C1 segment of cervical spinal cord (tissue), 14 donors: ENCODE results near the gene P2RY11.

Source experiments
- DNase-seq, 14 donors: peaks; one replicate each; lab custom pipeline; 2025; lab: John Stamatoyannopoulos, UW

Gene P2RY11

DNA sequence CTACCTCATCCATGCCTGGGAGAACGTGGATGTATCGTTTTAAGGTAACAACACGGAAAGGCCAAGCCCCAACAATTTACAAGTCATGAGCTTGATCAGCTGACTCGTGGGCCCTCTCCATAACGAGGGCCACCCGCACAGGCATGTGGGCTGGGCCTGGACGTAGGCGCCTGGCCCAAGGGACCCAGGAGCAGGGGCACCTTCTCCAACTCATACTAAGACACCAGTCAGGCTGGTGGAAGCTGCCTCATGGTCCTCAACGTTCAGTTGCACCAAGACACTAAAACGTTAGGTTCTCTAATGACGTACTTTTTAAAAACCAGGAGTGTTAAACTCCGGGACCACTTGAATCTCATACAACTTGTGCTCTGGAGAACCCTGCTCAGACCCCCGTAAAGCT is 30.0 kb downstream of the P2RY11 start:
- no peak for DNase-seq

DNA sequence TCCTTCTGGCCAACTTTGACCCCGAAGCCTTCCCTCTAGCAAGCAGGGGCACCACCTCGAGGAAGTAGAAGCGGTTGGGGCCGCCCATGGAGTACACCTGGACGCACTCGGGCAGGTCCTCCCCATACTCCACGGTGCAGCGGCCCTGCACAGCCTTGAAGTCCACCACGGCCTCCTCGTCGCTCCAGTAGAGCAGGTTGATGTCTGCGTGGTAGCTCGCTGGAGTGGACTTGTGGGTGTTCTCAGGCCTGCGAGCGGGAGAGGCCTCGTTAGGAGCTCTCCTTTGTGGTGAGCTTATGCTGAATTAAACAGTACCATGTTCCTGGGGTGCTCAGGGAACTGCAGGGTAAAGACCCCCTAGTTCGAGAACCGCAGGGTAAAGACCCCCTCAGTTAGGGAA is 30.5 kb downstream of the P2RY11 start:
- no peak for DNase-seq

DNA sequence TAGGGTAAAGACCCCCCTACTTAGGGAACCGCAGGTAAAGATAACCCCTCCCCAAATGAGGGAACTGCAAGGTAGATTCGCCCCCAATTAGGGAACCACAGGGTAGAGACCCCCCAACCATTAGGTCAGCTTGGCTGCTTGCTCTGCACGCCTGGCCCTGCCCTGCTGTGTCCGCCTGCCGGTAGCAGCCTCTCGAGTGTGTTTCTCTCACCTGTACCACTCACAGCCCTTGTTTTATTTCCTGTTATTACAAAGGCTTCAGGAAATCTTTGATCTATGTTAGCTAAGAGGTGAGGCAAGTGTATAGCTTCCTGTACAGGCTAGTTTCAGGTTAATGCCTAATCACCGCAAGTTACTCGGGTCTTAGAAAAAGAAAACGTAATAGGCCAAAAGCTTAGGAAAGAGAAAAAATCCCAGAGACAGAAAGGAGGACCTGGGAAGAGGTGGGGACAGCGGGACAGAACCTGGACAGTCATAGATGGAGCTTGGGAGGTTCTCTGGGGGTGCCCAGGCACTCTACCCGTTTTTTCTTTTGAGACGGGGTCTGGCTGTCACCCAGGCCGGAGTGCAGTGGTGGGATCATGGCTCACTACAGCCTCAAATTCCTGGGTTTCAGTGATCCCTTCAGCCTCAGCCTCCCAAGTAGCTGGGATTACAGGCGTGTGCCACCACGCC is 31.3 kb downstream of the P2RY11 start:
- no peak for DNase-seq

DNA sequence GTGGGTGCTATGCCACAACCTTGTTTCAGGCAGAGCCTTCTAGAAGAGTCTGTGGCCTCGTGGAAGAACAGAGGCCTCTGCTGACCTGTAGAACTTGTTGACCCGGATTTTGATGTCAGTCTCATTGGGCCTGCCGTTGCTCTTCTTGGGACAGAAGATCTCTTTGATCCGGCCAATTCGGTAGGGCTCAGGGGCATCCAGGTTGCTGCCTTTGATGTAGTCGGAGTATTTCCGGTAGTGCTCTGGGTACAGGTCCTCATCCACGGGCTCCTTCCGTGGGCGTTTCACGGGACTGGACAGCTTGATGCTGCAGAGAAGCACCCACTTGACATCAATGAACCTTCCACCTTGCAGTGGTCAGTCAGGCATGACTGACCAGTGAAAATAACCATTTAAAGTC is 32.2 kb downstream of the P2RY11 start:
- no peak for DNase-seq

DNA sequence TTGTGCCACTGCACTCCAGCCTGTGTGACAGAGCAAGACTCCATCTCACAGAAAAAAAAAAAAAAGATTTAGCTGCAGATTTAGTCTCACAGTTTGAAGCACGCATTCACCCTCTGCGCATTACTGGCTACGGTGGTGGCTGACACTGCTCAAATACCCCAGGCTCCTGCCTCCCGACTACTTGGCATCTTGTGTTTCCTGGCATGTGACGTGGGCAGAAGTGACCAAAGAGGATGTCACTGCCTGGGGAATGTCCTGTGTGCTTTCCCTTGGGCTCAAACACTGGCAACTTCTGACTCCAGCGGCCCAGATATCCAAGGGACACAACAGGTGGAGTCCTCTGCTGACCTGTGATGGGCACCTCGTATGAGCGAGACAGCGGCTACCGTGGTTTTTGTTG is 32.9 kb downstream of the P2RY11 start:
- DNase-seq = no peak

DNA sequence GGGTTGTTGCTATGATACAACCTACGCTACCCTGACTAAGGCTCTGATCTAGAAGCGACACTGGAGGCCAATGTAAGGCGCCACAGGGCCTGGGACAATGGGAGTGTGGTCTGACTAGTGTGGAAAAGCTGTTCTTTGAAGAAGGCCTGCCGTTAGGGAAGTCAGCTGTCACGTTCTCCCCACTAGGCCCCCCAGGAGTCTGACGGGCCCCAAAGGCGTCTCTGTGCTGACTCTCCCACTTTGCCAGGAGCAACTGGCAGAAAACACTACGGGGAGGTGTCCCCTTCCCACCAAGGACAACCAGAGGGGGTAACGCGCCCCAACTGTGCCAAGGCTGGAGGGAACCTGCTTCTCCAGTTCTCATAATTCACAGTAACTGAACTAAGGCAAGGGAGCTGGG is 33.5 kb downstream of the P2RY11 start:
- no peak for DNase-seq

DNA sequence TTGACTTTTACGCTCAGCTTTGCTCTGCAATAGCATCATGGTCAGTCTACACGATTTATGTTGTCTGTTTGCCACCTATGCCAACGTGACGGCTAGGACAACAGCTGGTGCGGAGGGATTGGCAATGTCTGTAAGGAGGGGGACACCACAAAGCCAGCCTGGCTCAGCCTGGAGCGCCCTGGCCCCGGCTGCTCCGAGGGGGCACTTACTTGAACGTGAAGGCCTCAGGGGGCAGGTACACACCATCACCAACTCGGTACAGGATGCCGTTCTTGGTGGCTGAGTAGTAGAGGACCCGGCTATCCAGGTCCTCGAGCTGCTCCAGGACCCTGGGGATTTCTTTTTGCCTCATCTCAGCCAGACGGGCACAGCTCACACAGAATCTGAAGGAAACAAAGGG is 34.6 kb downstream of the P2RY11 start:
- no peak for DNase-seq

DNA sequence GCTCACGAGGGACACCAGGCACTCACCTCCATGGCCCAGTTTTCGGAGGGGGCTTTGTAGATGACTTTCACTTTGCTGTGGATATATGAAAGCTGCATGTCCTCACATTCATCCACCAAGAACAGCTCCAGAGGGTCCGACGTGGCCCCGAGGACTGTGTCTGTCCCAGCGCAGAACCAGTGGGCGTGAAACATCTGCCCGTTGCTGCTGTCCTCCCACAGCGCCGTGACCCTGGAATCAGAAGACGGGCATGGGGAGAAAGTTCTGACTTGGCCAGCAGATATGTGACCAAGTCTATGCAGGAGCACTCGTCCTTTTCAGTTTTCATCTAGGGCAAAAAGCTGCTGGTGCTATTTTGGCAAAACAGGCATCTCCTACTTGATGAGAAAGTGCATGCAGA is 37.9 kb downstream of the P2RY11 start:
- no peak for DNase-seq

DNA sequence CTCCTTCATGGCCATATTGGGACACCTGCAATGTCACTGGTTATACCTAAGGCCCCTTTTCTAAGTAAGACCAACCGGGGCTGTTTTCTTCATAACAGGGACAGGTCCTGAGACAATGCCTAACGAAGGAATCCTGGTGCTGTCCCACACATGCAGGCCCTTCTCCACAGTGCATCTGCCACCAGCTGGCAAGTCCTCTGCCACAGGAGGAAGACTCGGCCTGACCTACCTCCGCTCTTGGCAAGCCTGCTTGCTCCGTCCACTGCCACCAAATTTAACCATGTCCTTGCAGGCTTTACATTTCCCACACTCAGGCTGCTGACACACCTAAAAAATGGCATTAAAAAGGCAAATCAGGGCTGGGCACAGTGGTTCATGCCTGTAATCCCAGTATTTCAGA is 40.0 kb downstream of the P2RY11 start:
- peak in 1 of 14 donors; percentile 83 for DNase-seq

DNA sequence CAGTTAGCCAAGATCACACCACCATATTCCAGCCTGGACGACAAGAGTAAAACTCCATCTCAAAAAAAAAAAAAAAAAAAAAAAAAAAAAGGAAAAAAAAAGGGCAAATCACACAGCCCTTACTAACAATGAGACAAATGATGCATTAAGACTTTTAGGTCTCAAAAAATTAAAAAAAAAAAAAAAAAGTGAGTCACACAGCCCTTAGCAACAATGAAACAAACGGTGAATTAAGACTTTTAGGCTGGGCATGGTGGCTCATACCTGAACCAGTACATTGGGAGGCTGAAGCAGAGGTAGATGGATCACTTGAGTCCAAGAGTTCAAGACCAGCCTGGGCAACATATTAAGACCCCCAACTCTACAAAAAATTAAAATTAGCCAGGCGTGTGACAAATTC is 40.6 kb downstream of the P2RY11 start:
- DNase-seq = no peak

DNA sequence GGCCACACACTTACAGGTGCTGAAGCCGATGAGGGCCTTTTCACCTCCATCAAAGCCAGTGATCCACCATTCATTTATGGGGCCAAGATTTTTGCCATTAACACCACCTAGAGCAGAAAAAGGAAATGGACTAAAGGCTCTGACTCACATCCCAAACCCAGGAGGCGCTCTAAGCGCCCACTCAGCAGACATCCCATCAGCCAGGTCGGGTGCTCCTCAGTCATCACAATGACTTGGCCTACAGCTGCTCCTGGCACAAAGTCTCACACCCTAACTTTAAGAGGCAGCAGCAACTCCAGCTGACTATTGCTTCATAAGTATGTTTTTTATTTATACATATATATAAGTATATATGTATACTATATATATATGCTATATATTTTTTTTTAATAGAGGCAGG is 44.3 kb downstream of the P2RY11 start:
- no peak for DNase-seq

DNA sequence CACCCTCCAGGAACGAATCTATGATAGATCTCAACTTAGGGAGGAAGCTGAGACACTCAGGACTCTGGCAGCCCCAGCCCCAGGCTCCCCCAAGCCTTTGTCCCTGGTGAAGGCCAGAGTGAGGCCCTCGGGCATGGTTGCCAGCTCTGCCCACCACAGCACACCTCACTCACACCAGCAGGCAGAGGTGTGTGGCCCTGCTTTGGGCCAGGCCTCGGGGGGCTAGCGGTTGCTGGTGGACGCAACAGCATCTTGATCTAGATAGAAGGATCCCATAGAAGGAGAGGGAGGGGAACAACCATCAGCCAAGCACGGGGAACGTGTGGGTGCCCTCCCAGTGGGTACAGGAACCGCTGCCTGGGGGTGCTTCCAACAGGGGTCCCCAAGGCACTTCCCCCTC is 46.6 kb downstream of the P2RY11 start:
- no peak for DNase-seq

DNA sequence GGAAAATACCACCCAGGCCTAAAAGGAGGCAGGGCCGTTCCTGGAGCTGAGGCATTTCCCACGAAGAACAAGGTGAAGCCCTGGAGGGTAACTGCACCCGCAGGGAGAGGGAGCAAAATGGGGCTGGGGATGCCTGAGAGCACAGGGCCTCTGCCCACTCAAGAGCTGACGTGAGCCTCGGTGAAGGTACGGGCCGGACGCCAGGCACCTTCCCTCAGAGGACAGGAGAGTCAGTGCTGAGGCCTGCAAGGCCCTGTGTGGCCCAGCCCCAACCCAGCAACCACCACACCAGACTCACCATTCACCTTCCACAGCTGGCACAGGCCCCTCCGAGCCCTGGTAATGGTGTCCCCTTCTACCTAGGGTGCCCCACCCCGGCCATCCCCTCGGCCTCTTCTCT is 47.0 kb downstream of the P2RY11 start:
- DNase-seq = no peak

DNA sequence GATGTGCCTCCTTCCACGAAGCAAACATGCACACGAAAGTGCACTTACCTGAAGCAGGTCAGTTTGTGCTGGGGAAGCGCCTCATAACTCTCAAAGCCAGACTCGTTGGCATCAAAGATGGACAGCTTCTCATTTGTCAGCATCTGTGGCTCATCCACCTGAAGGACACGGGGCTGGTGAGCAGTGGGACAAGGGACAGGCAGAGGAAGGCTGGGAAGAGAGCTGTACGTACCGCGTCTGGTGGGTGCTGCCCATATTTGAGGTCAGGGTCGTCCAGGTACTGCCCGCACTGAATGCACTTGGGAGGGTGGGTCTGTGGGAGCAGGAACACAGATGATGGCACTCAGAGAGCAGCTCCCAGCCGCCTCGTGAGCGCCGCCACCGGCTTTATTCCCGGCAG is 48.1 kb downstream of the P2RY11 start:
- DNase-seq = no peak

DNA sequence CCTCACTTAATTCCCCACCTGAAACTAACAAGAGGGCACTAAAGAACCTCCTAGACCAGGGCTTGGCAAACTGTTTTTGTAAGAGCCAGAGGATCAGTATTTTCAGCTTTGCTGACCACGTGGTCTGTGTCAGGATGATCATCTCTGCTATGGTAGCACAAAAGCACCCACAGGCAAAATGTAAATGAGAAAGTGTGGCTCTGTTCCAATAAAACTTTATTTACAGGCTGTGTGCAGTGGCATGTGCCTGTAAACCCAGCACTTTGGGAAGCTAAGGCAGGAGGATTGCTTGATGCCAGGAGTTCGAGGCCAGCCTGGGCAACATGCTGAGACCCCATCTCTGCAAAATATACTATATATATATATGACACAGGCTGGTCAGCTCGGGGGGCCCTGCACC is 52.0 kb downstream of the P2RY11 start:
- no peak for DNase-seq
